Measurements from ENCODE around the gene IRF7. TPM values are rescaled to one million over a fixed set of nuclear protein-coding genes. Genes with fewer than 3 reads are reported as not detected.

Gene IRF7
- total RNA-seq, 1 experiment from 2014 or later = 15.2 TPM

DNA sequence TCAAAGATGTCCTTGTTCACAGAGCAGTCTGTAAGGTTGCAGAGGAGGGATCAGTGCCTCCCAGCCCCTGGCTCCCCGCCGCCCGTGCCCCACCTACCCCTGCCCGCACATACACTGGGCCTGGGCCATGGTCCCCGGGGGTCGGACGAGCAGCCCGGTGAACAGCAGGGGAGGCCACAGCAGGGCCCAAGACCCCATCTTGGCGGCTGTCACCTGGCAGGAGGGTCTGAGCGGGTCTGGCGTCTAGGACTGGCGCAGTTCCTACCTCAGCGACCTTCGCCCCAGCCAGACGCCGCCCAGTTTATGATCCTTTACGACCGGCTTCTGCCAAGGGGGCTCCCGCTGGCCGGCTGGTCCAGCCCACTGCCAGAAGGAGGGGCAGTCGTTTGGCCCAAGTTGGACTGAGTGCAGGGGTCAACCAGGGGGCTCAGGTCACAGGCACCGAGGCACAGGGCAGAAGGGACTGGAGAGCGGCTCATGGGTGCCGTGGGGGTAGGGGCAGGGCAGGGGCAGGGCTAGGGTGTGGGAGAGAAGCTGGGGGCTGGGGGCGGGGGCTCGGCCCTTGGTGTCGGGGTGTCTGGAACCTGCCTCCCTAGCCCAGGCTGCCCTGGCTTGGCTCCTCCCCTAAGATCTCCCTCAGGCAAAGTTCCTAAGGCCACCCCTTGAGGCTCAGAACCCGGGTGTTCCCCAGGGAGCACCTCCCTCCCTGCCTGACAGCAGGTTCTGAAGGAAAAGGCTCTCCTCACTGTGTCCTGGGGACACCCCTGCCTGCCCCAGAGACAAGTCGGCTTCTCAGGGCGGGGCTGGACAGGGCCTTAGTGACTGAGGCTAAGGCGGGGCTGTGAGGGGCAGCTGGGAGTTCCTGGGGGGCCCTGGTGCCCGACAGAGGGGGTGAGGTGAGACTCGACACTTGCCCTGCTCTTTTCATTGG lies 9.2 kb upstream of the IRF7 start, which contains the start of gene CDHR5:
Gene CDHR5 (minus strand): TSS at position 251 of the 931 bp plus-strand sequence. CDS start 53 bp downstream, at position 198.
- no peaks in the 10 kb centered on the region for H3K9me3 ChIP-seq (ENCODE audit: control insufficient read depth in 1 of 2, insufficient read depth in 1 of 2, low read depth in 1 of 2, low read length in 2 of 2)
- H3K9me2 ChIP-seq (ENCODE audit: insufficient read depth) = no peaks in the 10 kb centered on the region
- no peak within 1 kb of the TSS for H3K4me3 ChIP-seq (replicated peaks in 1 of 2; ENCODE audit: low read depth in 1 of 2, low read length in 2 of 2)
- H3K4me2 ChIP-seq (ENCODE audit: low read length) = peak within 1 kb of the TSS; percentile 35; the same call in 1 of the 2 replicates
- H2AFZ ChIP-seq (ENCODE audit: low read depth, low read length, poor library complexity, severe bottlenecking) = no peak within 1 kb of the TSS
- BruUV-seq (replicated peaks) = no TSS peak
- CTCF ChIA-PET = no interaction called here
- H3K27me3 ChIP-seq (ENCODE audit: insufficient read depth, low read length) = no peaks in the 10 kb centered on the region
- H4K20me1 ChIP-seq (ENCODE audit: insufficient read depth) = no peaks in the 10 kb centered on the region
- peak; percentile 14; the same call in 1 of the 2 replicates for ATAC-seq
- peaks cover 0 to 28% of the 10 kb centered on the region in 2 experiments; a peak in 2 of 4 replicates for H3K4me1 ChIP-seq (ENCODE audit: control insufficient read depth in 1 of 2, insufficient read depth in 2 of 2, low read length in 2 of 2)
- H3K79me2 ChIP-seq (ENCODE audit: insufficient read depth, low read length) = no peaks in the 10 kb centered on the region
- no peaks in the 10 kb centered on the region for H3K36me3 ChIP-seq (ENCODE audit: control insufficient read depth in 1 of 2, insufficient read depth in 2 of 2, low read length in 2 of 2)
- intact Hi-C loops (cut with micrococcal nuclease) = no loop called here
- DNase-seq (ENCODE audit: low read depth, low spot score) = no peak
- RAD21 ChIA-PET (ENCODE audit: low non-redundant PET in 1 of 2, low total read pairs in 2 of 2, uncharacterized antibody in 2 of 2, unreplicated experiment in 2 of 2) = no interaction called here
- POLR2A ChIA-PET = no interaction called here
- no peak within 1 kb of the TSS for H3K9ac ChIP-seq (ENCODE audit: low read length)
- H3K27ac ChIP-seq (ENCODE audit: low read depth, low read length) = no peak within 1 kb of the TSS
- TF ChIP-seq SRF (IDR thresholded peaks at IDR 0.05; ENCODE audit: low read depth) = no peak
- TF ChIP-seq, protein P1, sequence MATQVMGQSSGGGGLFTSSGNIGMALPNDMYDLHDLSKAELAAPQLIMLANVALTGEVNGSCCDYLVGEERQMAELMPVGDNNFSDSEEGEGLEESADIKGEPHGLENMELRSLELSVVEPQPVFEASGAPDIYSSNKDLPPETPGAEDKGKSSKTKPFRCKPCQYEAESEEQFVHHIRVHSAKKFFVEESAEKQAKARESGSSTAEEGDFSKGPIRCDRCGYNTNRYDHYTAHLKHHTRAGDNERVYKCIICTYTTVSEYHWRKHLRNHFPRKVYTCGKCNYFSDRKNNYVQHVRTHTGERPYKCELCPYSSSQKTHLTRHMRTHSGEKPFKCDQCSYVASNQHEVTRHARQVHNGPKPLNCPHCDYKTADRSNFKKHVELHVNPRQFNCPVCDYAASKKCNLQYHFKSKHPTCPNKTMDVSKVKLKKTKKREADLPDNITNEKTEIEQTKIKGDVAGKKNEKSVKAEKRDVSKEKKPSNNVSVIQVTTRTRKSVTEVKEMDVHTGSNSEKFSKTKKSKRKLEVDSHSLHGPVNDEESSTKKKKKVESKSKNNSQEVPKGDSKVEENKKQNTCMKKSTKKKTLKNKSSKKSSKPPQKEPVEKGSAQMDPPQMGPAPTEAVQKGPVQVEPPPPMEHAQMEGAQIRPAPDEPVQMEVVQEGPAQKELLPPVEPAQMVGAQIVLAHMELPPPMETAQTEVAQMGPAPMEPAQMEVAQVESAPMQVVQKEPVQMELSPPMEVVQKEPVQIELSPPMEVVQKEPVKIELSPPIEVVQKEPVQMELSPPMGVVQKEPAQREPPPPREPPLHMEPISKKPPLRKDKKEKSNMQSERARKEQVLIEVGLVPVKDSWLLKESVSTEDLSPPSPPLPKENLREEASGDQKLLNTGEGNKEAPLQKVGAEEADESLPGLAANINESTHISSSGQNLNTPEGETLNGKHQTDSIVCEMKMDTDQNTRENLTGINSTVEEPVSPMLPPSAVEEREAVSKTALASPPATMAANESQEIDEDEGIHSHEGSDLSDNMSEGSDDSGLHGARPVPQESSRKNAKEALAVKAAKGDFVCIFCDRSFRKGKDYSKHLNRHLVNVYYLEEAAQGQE (IDR thresholded peaks at IDR 0.05; ENCODE audit: low read depth) = no peak
- no peak for TF ChIP-seq YY1 (IDR thresholded peaks at IDR 0.05; ENCODE audit: extremely low read depth, insufficient replicate concordance, low read depth, low read length)
- TF ChIP-seq RAD21 (IDR thresholded peaks at IDR 0.05; ENCODE audit: low read depth) = no peak
- TF ChIP-seq, protein P2, sequence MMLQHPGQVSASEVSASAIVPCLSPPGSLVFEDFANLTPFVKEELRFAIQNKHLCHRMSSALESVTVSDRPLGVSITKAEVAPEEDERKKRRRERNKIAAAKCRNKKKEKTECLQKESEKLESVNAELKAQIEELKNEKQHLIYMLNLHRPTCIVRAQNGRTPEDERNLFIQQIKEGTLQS (IDR thresholded peaks at IDR 0.05) = no peak
- no peak for TF ChIP-seq ZFX (IDR thresholded peaks at IDR 0.05)
- TF ChIP-seq SP1 (IDR thresholded peaks at IDR 0.05; ENCODE audit: low read depth) = no peak
- TF ChIP-seq ZNF274 (IDR thresholded peaks at IDR 0.05; ENCODE audit: low read depth, low read length) = no peak
- TF ChIP-seq EZH2phosphoT487 (IDR thresholded peaks at IDR 0.05; ENCODE audit: borderline replicate concordance) = no peak
- TF ChIP-seq, protein P3, sequence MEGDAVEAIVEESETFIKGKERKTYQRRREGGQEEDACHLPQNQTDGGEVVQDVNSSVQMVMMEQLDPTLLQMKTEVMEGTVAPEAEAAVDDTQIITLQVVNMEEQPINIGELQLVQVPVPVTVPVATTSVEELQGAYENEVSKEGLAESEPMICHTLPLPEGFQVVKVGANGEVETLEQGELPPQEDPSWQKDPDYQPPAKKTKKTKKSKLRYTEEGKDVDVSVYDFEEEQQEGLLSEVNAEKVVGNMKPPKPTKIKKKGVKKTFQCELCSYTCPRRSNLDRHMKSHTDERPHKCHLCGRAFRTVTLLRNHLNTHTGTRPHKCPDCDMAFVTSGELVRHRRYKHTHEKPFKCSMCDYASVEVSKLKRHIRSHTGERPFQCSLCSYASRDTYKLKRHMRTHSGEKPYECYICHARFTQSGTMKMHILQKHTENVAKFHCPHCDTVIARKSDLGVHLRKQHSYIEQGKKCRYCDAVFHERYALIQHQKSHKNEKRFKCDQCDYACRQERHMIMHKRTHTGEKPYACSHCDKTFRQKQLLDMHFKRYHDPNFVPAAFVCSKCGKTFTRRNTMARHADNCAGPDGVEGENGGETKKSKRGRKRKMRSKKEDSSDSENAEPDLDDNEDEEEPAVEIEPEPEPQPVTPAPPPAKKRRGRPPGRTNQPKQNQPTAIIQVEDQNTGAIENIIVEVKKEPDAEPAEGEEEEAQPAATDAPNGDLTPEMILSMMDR (IDR thresholded peaks at IDR 0.05 in 2 of 3, conservative IDR thresholded peaks at IDR 0.05 in 1 of 3; ENCODE audit: borderline replicate concordance in 1 of 3, insufficient read depth in 1 of 3, low read depth in 2 of 3, low read length in 2 of 3) = no peak
- no peak for TF ChIP-seq EGR1 (IDR thresholded peaks at IDR 0.05; ENCODE audit: low read depth)
- no peak for TF ChIP-seq ELF1 (IDR thresholded peaks at IDR 0.05; ENCODE audit: borderline replicate concordance, low read depth)
- TF ChIP-seq POLR2AphosphoS5 (IDR thresholded peaks at IDR 0.05; ENCODE audit: low read depth, low read length) = no peak
- no peak for TF ChIP-seq SIN3A (IDR thresholded peaks at IDR 0.05; ENCODE audit: low read depth)
- no peak for TF ChIP-seq POLR2A (IDR thresholded peaks at IDR 0.05; ENCODE audit: borderline replicate concordance, extremely low read depth, insufficient read depth, insufficient read length)
- TF ChIP-seq FOSL1 (IDR thresholded peaks at IDR 0.05; ENCODE audit: low read depth) = no peak
- TF ChIP-seq JUND (IDR thresholded peaks at IDR 0.05) = no peak
- TF ChIP-seq, protein P4, sequence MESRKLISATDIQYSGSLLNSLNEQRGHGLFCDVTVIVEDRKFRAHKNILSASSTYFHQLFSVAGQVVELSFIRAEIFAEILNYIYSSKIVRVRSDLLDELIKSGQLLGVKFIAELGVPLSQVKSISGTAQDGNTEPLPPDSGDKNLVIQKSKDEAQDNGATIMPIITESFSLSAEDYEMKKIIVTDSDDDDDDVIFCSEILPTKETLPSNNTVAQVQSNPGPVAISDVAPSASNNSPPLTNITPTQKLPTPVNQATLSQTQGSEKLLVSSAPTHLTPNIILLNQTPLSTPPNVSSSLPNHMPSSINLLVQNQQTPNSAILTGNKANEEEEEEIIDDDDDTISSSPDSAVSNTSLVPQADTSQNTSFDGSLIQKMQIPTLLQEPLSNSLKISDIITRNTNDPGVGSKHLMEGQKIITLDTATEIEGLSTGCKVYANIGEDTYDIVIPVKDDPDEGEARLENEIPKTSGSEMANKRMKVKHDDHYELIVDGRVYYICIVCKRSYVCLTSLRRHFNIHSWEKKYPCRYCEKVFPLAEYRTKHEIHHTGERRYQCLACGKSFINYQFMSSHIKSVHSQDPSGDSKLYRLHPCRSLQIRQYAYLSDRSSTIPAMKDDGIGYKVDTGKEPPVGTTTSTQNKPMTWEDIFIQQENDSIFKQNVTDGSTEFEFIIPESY (IDR thresholded peaks at IDR 0.05; ENCODE audit: extremely low read depth, insufficient replicate concordance, low read length) = no peak
- no peak for TF ChIP-seq TCF7L2 (IDR thresholded peaks at IDR 0.05; ENCODE audit: borderline replicate concordance, extremely low read depth, insufficient read depth, insufficient read length)
